K562 (cell line): ENCODE data around the gene GALNT13.

ENCODE experiments used
- BCOR ChIP-seq: fragments of 450-650 bp; IDR thresholded peaks from 2 replicates; pipeline ENCODE4 v1.6.1; 2016
- CHD7 ChIP-seq: fragments of 200-600 bp; sonication (generic); IDR thresholded peaks from one replicate; pipeline ENCODE4 v1.6.1; 2012; ENCODE audit warnings: mild to moderate bottlenecking, low read depth, low read length, inconsistent platforms
- EP300 ChIP-seq: IDR thresholded peaks from 2 replicates; pipeline ENCODE4 v1.6.1; 2012; ENCODE audit warnings: low read length, improper control_type of control experiment
- ESRRA ChIP-seq: fragments of 450-650 bp; IDR thresholded peaks from 2 replicates; pipeline ENCODE4 v1.6.1; 2014; ENCODE audit warnings: low read depth, mild to moderate bottlenecking, moderate library complexity, borderline replicate concordance
- KAT7 ChIP-seq: sonication (generic); formaldehyde crosslinking; IDR thresholded peaks from 2 replicates; pipeline ENCODE4 v1.8.0; 2022; ENCODE audit warnings: missing genetic modification reagents, mild to moderate bottlenecking, borderline replicate concordance
- MNT ChIP-seq, 2 experiments: fragments of 450-650 bp; conservative IDR thresholded peaks; 2 replicates each; pipeline ENCODE4 v1.6.1; 2017; ENCODE audit warnings: mild to moderate bottlenecking in 2 of 2, moderate library complexity in 2 of 2
- SIN3A ChIP-seq, 2 experiments: fragments of 150-350 bp in 1 of 2; IDR thresholded peaks; 2 replicates each; pipeline ENCODE4 v1.6.1; 2011 to 2016; ENCODE audit warnings: borderline replicate concordance in 2 of 2, low read depth in 2 of 2, low read length in 2 of 2, mild to moderate bottlenecking in 2 of 2, moderate library complexity in 2 of 2; ENCODE audit not compliant: control insufficient read depth in 1 of 2
- SREBF2 ChIP-seq: sonication (generic); formaldehyde crosslinking; IDR thresholded peaks from 2 replicates; pipeline ENCODE4 v1.4.0; 2020; ENCODE audit warnings: mild to moderate bottlenecking, missing genetic modification reagents
- TCF7L2 ChIP-seq: fragments of 150-350 bp; IDR thresholded peaks from 2 replicates; pipeline ENCODE4 v1.6.1; 2016; ENCODE audit warnings: low read depth, mild to moderate bottlenecking, low read length, moderate library complexity
- VEZF1 ChIP-seq: fragments of 200-800 bp; sonication (Bioruptor generic); IDR thresholded peaks from 2 replicates; pipeline ENCODE4 v1.6.1; 2017; ENCODE audit warnings: missing genetic modification characterization, missing compliant biosample characterization
- YY1 ChIP-seq, 3 experiments: IDR thresholded peaks; 2 replicates each; pipeline ENCODE4 v1.6.1; 2011; ENCODE audit warnings: low read length in 2 of 3, mild to moderate bottlenecking in 2 of 3, moderate library complexity in 2 of 3, borderline replicate concordance in 1 of 3, control low read depth in 1 of 3, low read depth in 1 of 3; ENCODE audit not compliant: insufficient read depth in 3 of 3, insufficient replicate concordance in 2 of 3, control insufficient read depth in 1 of 3, insufficient read length in 1 of 3; ENCODE audit errors: extremely low read depth in 1 of 3
- ZNF780A ChIP-seq: fragments of 250-450 bp; sonication (Bioruptor Pico); IDR thresholded peaks from 2 replicates; pipeline ENCODE4 v1.5.0; 2021; ENCODE audit warnings: mild to moderate bottlenecking
- ZSCAN29 ChIP-seq: fragments of 450-650 bp; IDR thresholded peaks from 2 replicates; pipeline ENCODE4 v1.6.1; 2017

- TF ChIP-seq EP300 (no peak), CHD7 (no peak), TCF7L2 (no peak), YY1 (IDR thresholded peaks at IDR 0.05; ENCODE audit: borderline replicate concordance in 1 of 3, control insufficient read depth in 1 of 3, extremely low read depth in 1 of 3, insufficient read depth in 3 of 3, insufficient read length in 1 of 3, insufficient replicate concordance in 2 of 3, low read depth in 1 of 3, low read length in 2 of 3) (no peak), ZNF780A (CRISPR knock-in tag) (no peak), ESRRA (no peak), KAT7 (CRISPR knock-in tag) (no peak), BCOR (no peak), VEZF1 (CRISPR knock-in tag) (no peak), SREBF2 (CRISPR knock-in tag) (no peak), ZSCAN29 (no peak), MNT (conservative IDR thresholded peaks at IDR 0.05) (no peak), SIN3A (IDR thresholded peaks at IDR 0.05; ENCODE audit: borderline replicate concordance in 2 of 2, control insufficient read depth in 1 of 2, low read depth in 2 of 2, low read length in 2 of 2) (no peak)
Observed at GRCh38 chr2:154452471-154452870, 580.7 kb downstream of the GALNT13 start.
